CD14-positive monocyte (primary cell): ENCODE results near the gene CDKAL1. TPM values are rescaled to one million over a fixed set of nuclear protein-coding genes. Genes with fewer than 3 reads are reported as not detected.

Experiments used
- DNase-seq, 3 donors: peaks; one replicate each; pipeline ENCODE4 v3.0.0-alpha.2; 2011 to 2022
- H2AFZ ChIP-seq: 2 replicates; pipeline ENCODE4 v1.6.0; 2012; ENCODE audit warnings: mild to moderate bottlenecking, low read depth, low read length, inconsistent platforms; ENCODE audit not compliant: insufficient read depth, poor library complexity, severe bottlenecking
- H3K27ac ChIP-seq, 2 donors: 1 replicate in 1 of 2; 2 replicates in 1 of 2; pipeline ENCODE4 v1.5.1; 2012 to 2013; ENCODE audit warnings: low read length in 2 of 2, control low read depth in 1 of 2, inconsistent platforms in 1 of 2, low read depth in 1 of 2, mild to moderate bottlenecking in 1 of 2
- H3K27me3 ChIP-seq, 2 donors: one replicate each; pipeline versions ENCODE4 v1.6.0 to v1.6.1; 2011 to 2013; ENCODE audit warnings: low read length in 2 of 2; ENCODE audit not compliant: control insufficient read depth in 2 of 2, insufficient read depth in 2 of 2
- H3K36me3 ChIP-seq, 2 donors: replicated peaks in 1 of 2; 1 replicate in 1 of 2; 2 replicates in 1 of 2; pipeline versions ENCODE4 v1.5.1 to v1.6.1; 2012 to 2013; ENCODE audit warnings: low read length in 2 of 2, control low read depth in 1 of 2, inconsistent platforms in 1 of 2, mild to moderate bottlenecking in 1 of 2; ENCODE audit not compliant: insufficient read depth in 2 of 2, control insufficient read depth in 1 of 2
- H3K4me1 ChIP-seq, 2 donors: 1 replicate in 1 of 2; 2 replicates in 1 of 2; pipeline versions ENCODE4 v1.5.1 to v1.6.1; 2012 to 2013; ENCODE audit warnings: low read length in 2 of 2, control low read depth in 1 of 2, inconsistent platforms in 1 of 2, mild to moderate bottlenecking in 1 of 2, moderate library complexity in 1 of 2; ENCODE audit not compliant: insufficient read depth in 2 of 2, control insufficient read depth in 1 of 2
- H3K4me2 ChIP-seq: replicated peaks from 2 replicates; pipeline ENCODE3; 2012; ENCODE audit warnings: low read length, moderate library complexity, mild to moderate bottlenecking; ENCODE audit not compliant: poor library complexity, severe bottlenecking; ENCODE audit errors: extremely low read depth
- H3K4me3 ChIP-seq, 3 experiments: fragments of 200-600 bp in 1 of 3; sonication (generic) in 1 of 3; replicated peaks in 1 of 3; 1 replicate in 2 of 3; 2 replicates in 1 of 3; pipeline ENCODE4 v1.5.1; 2011 to 2013; ENCODE audit warnings: low read length in 3 of 3, mild to moderate bottlenecking in 3 of 3, control low read depth in 2 of 3, low read depth in 2 of 3, inconsistent platforms in 1 of 3, moderate library complexity in 1 of 3
- H3K79me2 ChIP-seq: 2 replicates; pipeline ENCODE4 v1.6.0; 2012; ENCODE audit warnings: mild to moderate bottlenecking, control low read depth, inconsistent platforms, low read length, moderate library complexity; ENCODE audit not compliant: insufficient read depth
- H3K9ac ChIP-seq: 2 replicates; pipeline ENCODE4 v1.6.0; 2017; ENCODE audit warnings: low read length, mild to moderate bottlenecking; ENCODE audit not compliant: insufficient read depth, poor library complexity, severe bottlenecking
- H3K9me3 ChIP-seq, 2 donors: replicated peaks in 1 of 2; 1 replicate in 1 of 2; 2 replicates in 1 of 2; pipeline versions ENCODE4 v1.5.1 to v1.6.1; 2012 to 2013; ENCODE audit warnings: low read length in 2 of 2, control low read depth in 1 of 2; ENCODE audit not compliant: control insufficient read depth in 1 of 2, insufficient read depth in 1 of 2
- H4K20me1 ChIP-seq: 2 replicates; pipeline ENCODE4 v1.6.0; 2012; ENCODE audit warnings: mild to moderate bottlenecking, low read length, control low read depth, moderate library complexity; ENCODE audit not compliant: insufficient read depth
- H3K27ac Mint-ChIP-seq, 7 donors: one replicate each; pipeline ENCODE4 v1.8.0; 2020; ENCODE audit warnings: mild to moderate bottlenecking in 7 of 7, mixed read lengths in 7 of 7, moderate library complexity in 6 of 7, inconsistent platforms in 2 of 7
- H3K27me3 Mint-ChIP-seq, 3 donors: one replicate each; pipeline ENCODE4 v1.8.0; 2021 to 2022; ENCODE audit warnings: low read depth in 3 of 3, mild to moderate bottlenecking in 3 of 3, mixed read lengths in 3 of 3, moderate library complexity in 3 of 3, inconsistent platforms in 1 of 3
- H3K36me3 Mint-ChIP-seq, 2 donors: one replicate each; pipeline ENCODE4 v1.8.0; 2020; ENCODE audit warnings: mixed read lengths in 2 of 2, inconsistent platforms in 1 of 2, mild to moderate bottlenecking in 1 of 2
- H3K4me1 Mint-ChIP-seq: one replicate; pipeline ENCODE4 v1.8.0; 2020; ENCODE audit warnings: mild to moderate bottlenecking, mixed read lengths
- H3K4me3 Mint-ChIP-seq, 2 donors: one replicate each; pipeline ENCODE4 v1.8.0; 2020; ENCODE audit warnings: mild to moderate bottlenecking in 2 of 2, mixed read lengths in 2 of 2, moderate library complexity in 1 of 2
- H3K9me3 Mint-ChIP-seq, 7 donors: one replicate each; pipeline ENCODE4 v1.8.0; 2020 to 2022; ENCODE audit warnings: mixed read lengths in 7 of 7, mild to moderate bottlenecking in 6 of 7, moderate library complexity in 6 of 7, inconsistent platforms in 2 of 7
- WGBS: methylation state at CpG from one replicate; pipeline ENCODE4 v1.1.5; 2013; ENCODE audit warnings: missing lambda C conversion rate; ENCODE audit not compliant: insufficient coverage; 5-methylcytosine and 5-hydroxymethylcytosine counted together
- intact Hi-C, 2 donors: fragments of 100-400 bp; cut with micrococcal nuclease; formaldehyde crosslinking; loops; one replicate each; pipeline versions ENCODE4 v1.15.0 to v1.15.1; 2023
- polyA plus RNA-seq, 3 donors: library from polyadenylated mRNA; depleted of rRNA in 1 of 3; unstranded in 2 of 3; stranded (reverse) in 1 of 3; fragments of 300-500 nt in 2 of 3; fragments of >200 nt in 1 of 3; fragmentation: Illumina TruSeq in 2 of 3; gene quantifications; 1 replicate in 2 of 3; 2 replicates in 1 of 3; pipeline ENCODE4 v1.2.3, GENCODE V29; 2012 to 2021
- TF ChIP-seq, protein P1 (sequence below): fragments of 200-600 bp; IDR thresholded peaks from one replicate; pipeline ENCODE4 v1.8.0; 2022; ENCODE audit warnings: antibody characterized with exemption, mild to moderate bottlenecking

Gene CDKAL1
- polyA plus RNA-seq, 3 donors, result 3.2 to 12.4 (median 8.3) TPM

DNA sequence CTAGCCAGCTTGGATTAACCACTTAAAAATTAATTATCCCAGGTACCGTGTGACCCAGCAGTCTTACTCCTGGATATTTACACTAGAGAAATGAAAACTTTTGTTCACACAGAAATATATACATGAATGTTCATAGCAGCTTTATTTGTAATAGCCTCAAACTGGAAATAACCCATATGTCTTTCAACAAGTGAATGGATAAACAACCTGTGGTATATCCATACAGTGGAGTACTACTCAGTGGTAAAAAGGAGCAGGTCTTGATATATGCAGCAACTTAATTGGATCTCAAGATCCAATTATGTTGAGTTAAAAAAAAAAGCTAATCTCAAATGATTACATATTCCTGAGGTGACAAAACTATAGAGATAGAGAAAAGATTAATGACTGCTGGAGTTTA, 381.4 kb downstream of the CDKAL1 start:
- Histone ChIP-seq H3K27me3 (no peaks in the 10 kb centered on the region), H3K4me2 (no peak overlapping the region), H3K36me3 (no peaks in the 10 kb centered on the region), H4K20me1 (no peaks in the 10 kb centered on the region), H3K4me3 (no peak overlapping the region), H3K27ac (no peak overlapping the region), H3K79me2 (no peaks in the 10 kb centered on the region), H2AFZ (no peak overlapping the region), H3K4me1 (peaks cover 0 to 6% of the 10 kb centered on the region in 2 donors), H3K9ac (no peak overlapping the region), H3K9me3 (peaks cover 6 to 13% of the 10 kb centered on the region in 2 donors)
- Mint-ChIP-seq H3K4me3 (no peak overlapping the region), H3K27me3 (peaks cover 0 to 2% (median 0%) of the 10 kb centered on the region in 3 donors), H3K4me1 (peaks cover 13% of the 10 kb centered on the region), H3K9me3 (peaks cover 0 to 17% (median 8%) of the 10 kb centered on the region in 7 donors), H3K36me3 (peaks cover 0 to 2% of the 10 kb centered on the region in 2 donors), H3K27ac (peak overlapping the region in 1 of 7 donors; percentile 14)
- WGBS, result no CpG with 5 or more reads among the region's 1 CpG
- TF ChIP-seq, protein P1, sequence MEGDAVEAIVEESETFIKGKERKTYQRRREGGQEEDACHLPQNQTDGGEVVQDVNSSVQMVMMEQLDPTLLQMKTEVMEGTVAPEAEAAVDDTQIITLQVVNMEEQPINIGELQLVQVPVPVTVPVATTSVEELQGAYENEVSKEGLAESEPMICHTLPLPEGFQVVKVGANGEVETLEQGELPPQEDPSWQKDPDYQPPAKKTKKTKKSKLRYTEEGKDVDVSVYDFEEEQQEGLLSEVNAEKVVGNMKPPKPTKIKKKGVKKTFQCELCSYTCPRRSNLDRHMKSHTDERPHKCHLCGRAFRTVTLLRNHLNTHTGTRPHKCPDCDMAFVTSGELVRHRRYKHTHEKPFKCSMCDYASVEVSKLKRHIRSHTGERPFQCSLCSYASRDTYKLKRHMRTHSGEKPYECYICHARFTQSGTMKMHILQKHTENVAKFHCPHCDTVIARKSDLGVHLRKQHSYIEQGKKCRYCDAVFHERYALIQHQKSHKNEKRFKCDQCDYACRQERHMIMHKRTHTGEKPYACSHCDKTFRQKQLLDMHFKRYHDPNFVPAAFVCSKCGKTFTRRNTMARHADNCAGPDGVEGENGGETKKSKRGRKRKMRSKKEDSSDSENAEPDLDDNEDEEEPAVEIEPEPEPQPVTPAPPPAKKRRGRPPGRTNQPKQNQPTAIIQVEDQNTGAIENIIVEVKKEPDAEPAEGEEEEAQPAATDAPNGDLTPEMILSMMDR, result no peak
- intact Hi-C loops, result no loop called here
- DNase-seq, result no peak

DNA sequence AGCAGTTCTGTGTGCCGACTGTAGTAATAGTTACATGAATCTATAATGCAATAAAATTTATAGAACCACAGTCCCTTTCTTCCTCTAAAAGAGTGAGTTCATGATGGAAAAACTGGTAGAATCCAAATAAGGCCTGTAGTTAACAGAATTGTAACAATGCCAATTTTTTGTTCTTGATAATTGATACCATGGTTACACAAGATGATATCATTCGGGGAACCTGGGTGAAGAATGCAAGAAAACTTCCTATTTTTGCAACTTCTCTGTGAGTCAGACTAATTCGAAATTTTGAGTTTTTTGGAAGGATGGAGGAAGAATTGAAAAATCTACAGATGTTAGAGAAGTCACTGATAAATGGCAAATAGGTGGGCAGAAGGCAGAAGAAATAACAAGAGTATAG, 381.8 kb downstream of the CDKAL1 start:
- peaks cover 13% of the 10 kb centered on the region for H3K4me1 Mint-ChIP-seq
- no peak overlapping the region for H2AFZ ChIP-seq
- peaks cover 0 to 6% of the 10 kb centered on the region in 2 donors for H3K4me1 ChIP-seq
- H3K4me3 ChIP-seq, result no peak overlapping the region
- TF ChIP-seq, protein P1, result no peak
- H3K4me3 Mint-ChIP-seq, result no peak overlapping the region
- no peaks in the 10 kb centered on the region for H4K20me1 ChIP-seq
- H3K27me3 ChIP-seq, result no peaks in the 10 kb centered on the region
- peak overlapping the region in 1 of 7 donors; percentile 14 for H3K27ac Mint-ChIP-seq
- no peak overlapping the region for H3K9ac ChIP-seq
- H3K27ac ChIP-seq, result no peak overlapping the region
- DNase-seq, result peak in 1 of 3 donors; percentile 6
- no peaks in the 10 kb centered on the region for H3K79me2 ChIP-seq
- H3K9me3 ChIP-seq, result peaks cover 6 to 13% of the 10 kb centered on the region in 2 donors
- H3K36me3 Mint-ChIP-seq, result peaks cover 0 to 2% of the 10 kb centered on the region in 2 donors
- H3K4me2 ChIP-seq, result no peak overlapping the region
- peaks cover 0 to 17% (median 8%) of the 10 kb centered on the region in 7 donors for H3K9me3 Mint-ChIP-seq
- H3K27me3 Mint-ChIP-seq, result peaks cover 0 to 2% (median 0%) of the 10 kb centered on the region in 3 donors
- 44% methylated on average over 1 of the region's 3 CpGs for WGBS
- intact Hi-C loops, result no loop called here
- no peaks in the 10 kb centered on the region for H3K36me3 ChIP-seq
